ENCODE measurements around the gene RNF14.

Gene RNF14

DNA sequence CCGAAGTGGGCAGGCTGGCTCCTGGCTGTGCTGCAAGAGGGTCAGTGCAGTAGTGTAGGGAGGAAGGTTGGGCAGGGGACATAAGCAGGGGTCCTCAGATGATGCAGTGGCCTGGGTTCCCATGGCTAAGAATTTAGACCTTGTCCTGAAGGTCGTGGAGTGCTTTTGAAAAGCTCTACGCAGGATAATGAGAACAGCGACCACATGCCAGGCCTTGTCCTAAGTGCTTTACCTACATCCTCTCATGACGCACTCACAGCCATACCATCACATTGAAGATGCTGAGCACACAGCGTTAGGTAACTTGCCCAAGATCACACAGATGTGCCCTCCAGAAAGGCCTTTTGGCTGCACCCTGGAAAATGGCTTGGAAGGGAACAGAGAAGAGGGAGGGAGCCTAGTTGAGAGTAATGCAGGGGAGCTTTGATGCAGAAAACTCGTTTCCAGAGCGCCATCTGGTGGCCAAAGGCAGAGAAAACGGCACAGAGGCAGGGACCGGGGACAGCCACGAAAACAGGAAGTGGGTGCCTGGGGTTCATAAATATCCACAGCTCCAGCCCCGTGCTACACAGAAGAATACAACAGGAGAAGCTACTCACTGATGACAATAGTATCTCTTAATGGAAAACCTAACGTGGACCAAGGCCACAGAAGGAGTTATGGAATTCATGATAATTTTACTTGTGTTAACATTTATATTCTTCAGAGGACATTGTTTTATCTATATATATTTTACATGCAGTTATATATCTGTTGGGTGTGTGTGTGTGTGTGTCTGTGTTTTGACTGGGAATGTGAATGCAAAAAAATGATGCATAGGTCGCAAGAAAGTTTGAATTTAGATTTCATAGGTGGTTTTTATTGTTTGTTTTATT, 8.2 kb upstream of the RNF14 start:
- peak; percentile 87 for DNase-seq (ENCODE audit: extremely low spot score)
- ChIA-PET CTCF (interaction anchor here (0.6 to 10.0 kb wide), 70 partner anchors 8 to 819 kb away, joined by 3 to 145 read pairs (median 5); partner anchors contain the start of genes DELE1, DIAPH1, GNPDA1 and HDAC3), POLR2A (interaction anchor here (0.6 to 1.4 kb wide), 2 partner anchors 37 to 1558 kb away, joined by 3 to 4 read pairs; partner anchors contain the start of gene DELE1)
- TF ChIP-seq, protein P1, sequence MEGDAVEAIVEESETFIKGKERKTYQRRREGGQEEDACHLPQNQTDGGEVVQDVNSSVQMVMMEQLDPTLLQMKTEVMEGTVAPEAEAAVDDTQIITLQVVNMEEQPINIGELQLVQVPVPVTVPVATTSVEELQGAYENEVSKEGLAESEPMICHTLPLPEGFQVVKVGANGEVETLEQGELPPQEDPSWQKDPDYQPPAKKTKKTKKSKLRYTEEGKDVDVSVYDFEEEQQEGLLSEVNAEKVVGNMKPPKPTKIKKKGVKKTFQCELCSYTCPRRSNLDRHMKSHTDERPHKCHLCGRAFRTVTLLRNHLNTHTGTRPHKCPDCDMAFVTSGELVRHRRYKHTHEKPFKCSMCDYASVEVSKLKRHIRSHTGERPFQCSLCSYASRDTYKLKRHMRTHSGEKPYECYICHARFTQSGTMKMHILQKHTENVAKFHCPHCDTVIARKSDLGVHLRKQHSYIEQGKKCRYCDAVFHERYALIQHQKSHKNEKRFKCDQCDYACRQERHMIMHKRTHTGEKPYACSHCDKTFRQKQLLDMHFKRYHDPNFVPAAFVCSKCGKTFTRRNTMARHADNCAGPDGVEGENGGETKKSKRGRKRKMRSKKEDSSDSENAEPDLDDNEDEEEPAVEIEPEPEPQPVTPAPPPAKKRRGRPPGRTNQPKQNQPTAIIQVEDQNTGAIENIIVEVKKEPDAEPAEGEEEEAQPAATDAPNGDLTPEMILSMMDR (IDR thresholded peaks at IDR 0.05; ENCODE audit: control extremely low read depth, extremely low read depth, low read depth, missing control alignments) = peak; percentile 87

DNA sequence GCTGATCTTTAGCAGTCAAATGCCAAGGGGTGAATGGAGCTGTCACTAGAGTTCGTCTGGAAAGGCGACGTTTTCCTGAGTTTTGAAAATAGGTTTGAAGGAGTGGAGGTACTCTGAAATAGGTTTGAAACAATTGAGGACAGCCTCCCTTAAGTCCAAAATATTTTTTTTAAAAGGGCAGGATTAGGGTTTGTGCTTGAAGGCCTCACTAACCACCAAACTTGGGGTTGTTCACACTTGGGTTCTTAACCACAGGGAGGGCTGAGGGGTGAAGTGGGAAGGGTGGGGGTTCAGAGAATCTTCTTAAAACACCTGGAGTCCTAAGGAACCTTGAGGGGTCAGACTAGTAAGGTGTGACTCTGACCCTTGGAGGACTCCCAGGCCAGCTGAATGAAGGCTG, 7.4 kb upstream of the RNF14 start:
- TF ChIP-seq, protein P1 (IDR thresholded peaks at IDR 0.05; ENCODE audit: control extremely low read depth, extremely low read depth, low read depth, missing control alignments) = no peak
- ChIA-PET CTCF (interaction anchor here (0.7 to 10.0 kb wide), 64 partner anchors 9 to 819 kb away, joined by 3 to 145 read pairs (median 5); partner anchors contain the start of genes DELE1, DIAPH1, GNPDA1 and HDAC3), POLR2A (interaction anchor here (1.4 kb wide), 1 partner anchor 38 kb away, joined by 4 read pairs; the partner anchor contains the start of gene DELE1)
- DNase-seq (ENCODE audit: extremely low spot score) = no peak

DNA sequence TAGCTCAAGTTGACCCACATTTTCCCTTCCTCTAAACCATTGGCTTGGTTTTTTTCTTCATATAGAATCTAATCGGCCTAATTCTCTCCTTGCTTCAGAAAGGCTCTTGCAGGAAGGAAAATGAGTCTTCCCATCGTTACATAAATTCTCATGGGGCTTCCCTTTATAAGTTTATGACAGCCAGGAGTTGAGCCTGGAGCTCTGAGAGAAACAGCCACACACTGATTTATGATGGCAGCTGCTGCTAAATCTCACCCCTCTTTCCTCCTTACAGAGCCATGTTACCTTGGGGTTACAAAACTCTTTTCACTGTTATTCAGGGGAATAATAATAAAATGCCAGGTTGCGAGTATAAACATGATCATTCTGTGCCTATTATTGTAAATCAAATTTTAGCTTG, 5.2 kb upstream of the RNF14 start:
- no peak for DNase-seq (ENCODE audit: extremely low spot score)
- TF ChIP-seq, protein P1 (IDR thresholded peaks at IDR 0.05; ENCODE audit: control extremely low read depth, extremely low read depth, low read depth, missing control alignments) = no peak
- CTCF ChIA-PET = interaction anchor here (0.7 to 1.1 kb wide), 3 partner anchors 16 to 299 kb away, joined by 3 read pairs; no protein-coding TSS in a partner anchor
- POLR2A ChIA-PET = no interaction called here

DNA sequence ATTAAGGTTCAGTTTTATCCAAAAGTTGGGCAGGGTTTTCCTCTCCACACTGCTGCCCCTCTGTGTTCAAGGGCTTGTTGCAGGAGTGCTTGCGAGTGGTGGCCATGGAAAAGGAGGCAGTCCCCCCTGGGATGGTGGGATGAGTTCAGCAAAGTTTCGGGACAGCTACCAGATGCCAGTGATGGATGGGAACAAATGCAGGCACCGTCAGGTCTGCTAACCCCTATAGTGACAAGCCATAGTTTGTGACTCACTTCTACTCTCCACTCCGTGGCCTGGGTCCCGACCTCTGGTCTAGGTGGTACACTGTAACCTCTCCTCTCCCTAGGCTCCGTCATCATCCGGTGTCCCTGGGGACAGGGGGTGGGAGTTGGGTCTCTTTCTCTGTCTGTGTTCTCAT, 3.8 kb upstream of the RNF14 start:
- TF ChIP-seq, protein P1 (IDR thresholded peaks at IDR 0.05; ENCODE audit: control extremely low read depth, extremely low read depth, low read depth, missing control alignments) = no peak
- CTCF ChIA-PET = interaction anchor here (1.7 kb wide), 1 partner anchor 27 kb away, joined by 3 read pairs; no protein-coding TSS in a partner anchor
- no peak for DNase-seq (ENCODE audit: extremely low spot score)
- POLR2A ChIA-PET = no interaction called here

DNA sequence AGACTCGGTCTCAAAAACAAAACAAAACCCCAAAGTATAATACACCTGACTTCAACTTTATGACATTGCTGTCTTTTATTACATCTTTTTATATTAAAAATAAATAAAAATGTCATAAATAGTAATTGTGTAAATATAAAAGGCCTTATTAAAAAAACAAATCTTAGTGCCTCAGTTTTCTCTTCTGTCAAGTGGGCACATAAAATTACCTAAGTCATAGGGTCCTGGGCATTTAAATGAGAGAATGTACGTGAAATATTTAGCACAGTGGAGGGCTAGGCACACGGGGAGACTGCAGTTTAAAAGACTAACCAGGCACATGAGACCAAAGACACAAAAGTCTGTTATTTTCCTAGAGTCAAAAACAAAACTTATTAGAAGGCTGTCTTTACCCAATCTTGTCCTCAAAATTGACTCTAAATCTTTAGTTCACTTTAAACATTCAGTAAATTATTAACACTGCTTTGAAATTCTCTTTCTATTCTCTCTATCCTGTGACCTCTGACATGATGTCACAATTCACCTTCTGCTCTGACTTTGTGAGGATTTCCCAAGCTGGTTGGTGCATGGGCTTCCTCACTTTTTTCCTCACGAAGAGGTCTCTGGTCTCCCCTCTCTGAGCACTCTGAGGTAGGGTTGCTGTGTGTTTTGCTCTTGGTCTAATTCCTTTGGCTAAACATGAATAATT, 2.5 kb upstream of the RNF14 start:
- ChIA-PET CTCF (interaction anchor here (1.7 to 4.9 kb wide), 2 partner anchors 25 to 48 kb away, joined by 3 to 52 read pairs; partner anchors contain the start of gene GNPDA1), POLR2A (no interaction called here)
- TF ChIP-seq, protein P1 (IDR thresholded peaks at IDR 0.05; ENCODE audit: control extremely low read depth, extremely low read depth, low read depth, missing control alignments) = no peak
- no peak for DNase-seq (ENCODE audit: extremely low spot score)

DNA sequence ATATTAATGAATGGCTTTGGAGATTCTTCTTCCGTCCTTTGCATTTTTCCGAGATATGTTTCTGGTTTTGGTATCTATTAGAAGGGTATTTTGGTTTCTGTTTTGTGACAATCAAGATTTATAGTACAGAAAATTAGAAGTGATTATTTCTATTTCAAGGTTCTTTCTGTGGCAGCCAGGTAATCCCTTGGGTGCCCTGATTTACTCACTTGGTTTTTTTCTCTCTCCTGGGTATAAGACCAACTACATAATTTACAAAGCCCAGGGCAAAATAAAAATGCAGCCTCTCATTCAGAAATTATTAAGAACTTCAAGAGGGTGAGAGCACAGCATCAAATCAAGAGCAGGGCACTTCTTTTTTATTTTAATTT, 2.0 kb upstream of the RNF14 start:
- ChIA-PET POLR2A (no interaction called here), CTCF (interaction anchor here (1.2 to 6.9 kb wide), 5 partner anchors 10 to 130 kb away, joined by 3 to 145 read pairs (median 30); partner anchors contain the start of genes GNPDA1 and PCDH12)

More for the DNA sequence above, 2.0 kb upstream of the RNF14 start:
- DNase-seq (ENCODE audit: extremely low spot score) = no peak
- TF ChIP-seq, protein P1 (IDR thresholded peaks at IDR 0.05; ENCODE audit: control extremely low read depth, extremely low read depth, low read depth, missing control alignments) = no peak
